Raji (cell line): ENCODE measurements around the gene GDPGP1.

ENCODE experiments used
- POLR2A ChIP-seq: IDR thresholded peaks from 2 replicates; pipeline ENCODE4 v1.6.1; 2011; ENCODE audit warnings: low read depth, low read length, control low read depth; ENCODE audit not compliant: insufficient read depth

Gene GDPGP1

DNA sequence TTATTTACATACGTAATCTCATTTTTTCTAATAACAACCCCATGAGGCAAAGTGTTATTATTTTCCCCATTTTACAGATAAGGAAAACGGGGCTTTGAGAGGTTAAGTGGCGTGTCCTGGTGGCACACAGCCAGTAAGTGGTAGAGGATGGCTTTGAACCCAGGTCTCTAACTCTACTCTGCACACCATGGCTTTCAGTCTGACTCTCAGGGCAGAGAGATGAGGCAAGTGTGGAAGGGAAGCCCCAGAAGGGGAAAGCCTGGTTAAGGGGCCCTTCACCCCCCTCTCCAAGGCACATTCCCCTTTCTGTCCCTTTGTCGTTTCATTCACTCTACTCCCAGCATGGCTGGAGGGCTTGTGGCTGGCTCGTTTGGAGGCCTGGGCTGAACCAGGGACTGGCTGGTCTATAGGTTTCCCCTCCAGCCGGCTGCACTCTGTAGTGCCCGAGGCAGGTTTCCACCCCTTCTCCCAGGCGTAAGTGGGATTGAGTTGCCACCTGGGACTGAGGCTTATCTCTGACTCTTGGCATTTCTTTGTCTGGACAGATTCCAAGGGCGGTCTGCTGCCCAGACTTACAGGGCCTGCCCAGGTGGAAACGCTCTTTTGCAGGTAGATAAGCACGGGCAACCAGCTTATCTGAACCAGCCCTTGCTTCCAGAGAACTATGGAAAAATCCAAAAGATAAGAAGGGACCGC lies 20.7 kb upstream of the GDPGP1 start:
- TF ChIP-seq POLR2A = no peak

GRCh38 chr15:90213818-90214204 lies 20.2 kb upstream of the GDPGP1 start:
- no peak for TF ChIP-seq POLR2A

GRCh38 chr15:90214553-90215196 lies 19.3 kb upstream of the GDPGP1 start:
- TF ChIP-seq POLR2A = 0 out of 2 replicates have a peak, but pooled peaks have one; percentile 12

DNA sequence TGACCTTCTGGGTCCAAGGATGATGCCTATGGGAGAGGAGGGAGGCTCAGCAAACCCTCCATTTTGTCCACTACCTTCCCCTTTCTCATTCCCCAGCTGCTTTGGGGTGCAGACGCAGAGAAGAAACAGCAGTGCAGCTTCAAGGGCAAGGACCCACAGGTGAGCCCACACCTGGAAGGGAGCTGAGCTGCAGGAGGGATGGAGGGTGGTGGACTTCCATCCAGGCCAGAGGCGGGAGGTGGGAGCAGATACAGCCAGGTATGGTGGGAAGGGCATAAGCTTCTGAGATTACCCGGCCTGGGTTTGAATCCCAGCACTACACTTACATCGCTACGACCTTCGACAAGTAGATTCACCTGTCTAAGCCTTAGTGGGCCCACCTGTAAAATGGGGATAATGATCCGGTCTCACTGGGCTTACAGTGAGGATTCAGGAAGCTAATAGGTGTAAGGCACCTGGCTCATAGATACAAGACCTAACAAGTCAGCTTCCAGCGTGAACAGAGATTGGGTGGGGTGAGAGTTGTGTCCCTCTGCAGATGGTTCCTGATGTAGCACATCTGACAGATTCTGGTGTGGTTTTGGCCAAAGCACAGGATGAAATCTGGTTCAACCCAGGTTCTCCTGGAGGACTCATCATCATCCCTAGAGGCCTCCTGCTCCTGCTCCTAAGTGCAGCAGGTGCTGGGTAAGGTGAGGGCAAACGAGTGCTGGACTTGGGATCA lies 16.2 kb upstream of the GDPGP1 start:
- TF ChIP-seq POLR2A = no peak

GRCh38 chr15:90219421-90220141 lies 14.4 kb upstream of the GDPGP1 start:
- no peak for TF ChIP-seq POLR2A

DNA sequence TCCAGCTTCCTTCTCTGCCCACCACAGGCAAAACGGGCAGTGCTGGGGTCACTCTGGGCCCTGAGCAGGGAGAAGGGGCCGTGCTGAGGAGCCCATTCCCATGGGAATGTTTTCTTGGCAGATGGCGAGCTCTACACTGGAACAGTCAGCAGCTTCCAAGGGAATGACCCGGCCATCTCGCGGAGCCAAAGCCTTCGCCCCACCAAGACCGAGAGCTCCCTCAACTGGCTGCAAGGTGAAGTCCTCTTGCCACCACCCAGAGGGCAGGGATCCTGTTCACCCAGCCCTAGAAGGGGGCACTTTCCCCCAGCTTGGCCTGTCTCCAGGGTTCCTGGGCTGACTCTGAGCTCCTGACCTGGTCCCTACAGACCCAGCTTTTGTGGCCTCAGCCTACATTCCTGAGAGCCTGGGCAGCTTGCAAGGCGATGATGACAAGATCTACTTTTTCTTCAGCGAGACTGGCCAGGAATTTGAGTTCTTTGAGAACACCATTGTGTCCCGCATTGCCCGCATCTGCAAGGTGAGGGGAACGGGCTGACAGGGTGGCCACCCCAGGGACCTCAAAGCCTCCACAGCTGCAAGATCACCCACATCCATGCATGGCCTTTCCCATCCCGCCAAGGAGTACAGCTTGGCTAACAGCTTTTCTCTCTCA lies 12.6 kb upstream of the GDPGP1 start:
- no peak for TF ChIP-seq POLR2A

- no peak for TF ChIP-seq POLR2A
These were observed 11.5 kb upstream of the GDPGP1 start for GRCh38 chr15:90222547-90222946.

DNA sequence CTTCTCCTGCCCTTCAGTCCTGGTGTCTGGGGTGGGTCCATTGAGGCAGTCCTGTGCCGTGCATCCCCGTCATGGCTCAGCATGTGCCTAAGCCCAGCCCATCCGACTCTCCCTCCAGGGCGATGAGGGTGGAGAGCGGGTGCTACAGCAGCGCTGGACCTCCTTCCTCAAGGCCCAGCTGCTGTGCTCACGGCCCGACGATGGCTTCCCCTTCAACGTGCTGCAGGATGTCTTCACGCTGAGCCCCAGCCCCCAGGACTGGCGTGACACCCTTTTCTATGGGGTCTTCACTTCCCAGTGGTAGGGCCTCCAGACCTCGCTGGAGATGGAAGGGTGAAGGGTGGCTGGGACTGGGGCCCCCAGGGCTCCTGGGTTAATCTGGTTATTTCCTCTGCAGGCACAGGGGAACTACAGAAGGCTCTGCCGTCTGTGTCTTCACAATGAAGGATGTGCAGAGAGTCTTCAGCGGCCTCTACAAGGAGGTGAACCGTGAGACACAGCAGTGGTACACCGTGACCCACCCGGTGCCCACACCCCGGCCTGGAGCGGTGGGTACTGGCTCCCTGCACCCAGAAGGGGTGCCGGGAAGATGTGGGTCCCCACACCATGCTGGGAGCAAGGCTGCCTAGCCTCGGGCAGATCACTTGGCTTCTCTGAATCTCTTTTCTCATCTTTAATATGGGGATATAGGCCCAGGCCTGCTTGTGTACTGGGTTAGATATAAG lies 10.4 kb upstream of the GDPGP1 start:
- no peak for TF ChIP-seq POLR2A

DNA sequence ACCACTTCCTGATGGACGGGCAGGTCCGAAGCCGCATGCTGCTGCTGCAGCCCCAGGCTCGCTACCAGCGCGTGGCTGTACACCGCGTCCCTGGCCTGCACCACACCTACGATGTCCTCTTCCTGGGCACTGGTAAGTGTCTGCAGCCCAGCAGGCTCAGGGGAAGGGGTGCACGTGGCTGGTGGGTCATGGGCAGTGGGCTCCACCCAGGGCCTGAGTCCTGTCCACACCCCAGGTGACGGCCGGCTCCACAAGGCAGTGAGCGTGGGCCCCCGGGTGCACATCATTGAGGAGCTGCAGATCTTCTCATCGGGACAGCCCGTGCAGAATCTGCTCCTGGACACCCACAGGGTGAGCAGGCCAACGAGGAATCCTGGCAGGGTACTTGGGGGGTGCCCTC lies 9.0 kb upstream of the GDPGP1 start:
- TF ChIP-seq POLR2A = no peak

DNA sequence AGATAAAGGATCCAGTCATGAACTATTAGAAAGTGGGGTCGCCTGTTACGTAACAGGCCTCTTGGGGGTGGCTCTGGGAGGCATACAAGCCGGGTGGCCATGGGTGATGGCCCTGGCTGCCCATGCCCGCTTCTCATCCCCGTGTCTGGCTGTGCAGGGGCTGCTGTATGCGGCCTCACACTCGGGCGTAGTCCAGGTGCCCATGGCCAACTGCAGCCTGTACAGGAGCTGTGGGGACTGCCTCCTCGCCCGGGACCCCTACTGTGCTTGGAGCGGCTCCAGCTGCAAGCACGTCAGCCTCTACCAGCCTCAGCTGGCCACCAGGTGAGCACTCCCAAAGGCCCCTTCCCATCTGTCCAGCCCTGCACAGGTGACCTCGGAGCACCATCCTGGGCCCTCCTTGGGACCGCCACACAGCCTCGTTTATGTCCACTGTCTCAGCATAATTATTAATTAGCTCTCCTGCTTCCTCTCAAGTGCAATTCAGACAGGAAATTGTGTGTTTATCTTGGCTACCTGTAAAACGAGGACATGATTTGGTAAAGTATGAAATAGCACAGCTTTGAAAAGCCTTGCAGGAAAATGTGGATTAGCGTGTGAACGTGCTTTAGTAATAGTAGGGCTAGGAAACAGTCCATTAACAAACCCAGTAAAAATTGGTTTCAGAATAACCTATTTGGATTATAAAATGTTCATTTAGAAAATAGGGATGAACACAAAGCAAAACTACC lies 8.3 kb upstream of the GDPGP1 start:
- no peak for TF ChIP-seq POLR2A

GRCh38 chr15:90227336-90227735 lies 6.7 kb upstream of the GDPGP1 start:
- no peak for TF ChIP-seq POLR2A

- 0 out of 2 replicates have a peak, but pooled peaks have one; percentile 16 for TF ChIP-seq POLR2A
These were observed 5.9 kb upstream of the GDPGP1 start for GRCh38 chr15:90227816-90228772.
